HL-60/S4 treated with retinoic acid at 250 ng/mL for 4 days and 3 days (cell line): ENCODE results near the gene PRDM11.
"Not testable (repeated sequence)": the region's sequence is repeated elsewhere in the genome, so short reads cannot be mapped to it uniquely, and the experiment has no call there.

Experiments
- in situ Hi-C: fragments of 300-500 bp; cut with MboI; formaldehyde crosslinking; loops from 2 replicates; pipeline ENCODE4 v1.7.0; 2022; ENCODE audit warnings: low sequenced_read_pairs

PRDM11 gene

DNA sequence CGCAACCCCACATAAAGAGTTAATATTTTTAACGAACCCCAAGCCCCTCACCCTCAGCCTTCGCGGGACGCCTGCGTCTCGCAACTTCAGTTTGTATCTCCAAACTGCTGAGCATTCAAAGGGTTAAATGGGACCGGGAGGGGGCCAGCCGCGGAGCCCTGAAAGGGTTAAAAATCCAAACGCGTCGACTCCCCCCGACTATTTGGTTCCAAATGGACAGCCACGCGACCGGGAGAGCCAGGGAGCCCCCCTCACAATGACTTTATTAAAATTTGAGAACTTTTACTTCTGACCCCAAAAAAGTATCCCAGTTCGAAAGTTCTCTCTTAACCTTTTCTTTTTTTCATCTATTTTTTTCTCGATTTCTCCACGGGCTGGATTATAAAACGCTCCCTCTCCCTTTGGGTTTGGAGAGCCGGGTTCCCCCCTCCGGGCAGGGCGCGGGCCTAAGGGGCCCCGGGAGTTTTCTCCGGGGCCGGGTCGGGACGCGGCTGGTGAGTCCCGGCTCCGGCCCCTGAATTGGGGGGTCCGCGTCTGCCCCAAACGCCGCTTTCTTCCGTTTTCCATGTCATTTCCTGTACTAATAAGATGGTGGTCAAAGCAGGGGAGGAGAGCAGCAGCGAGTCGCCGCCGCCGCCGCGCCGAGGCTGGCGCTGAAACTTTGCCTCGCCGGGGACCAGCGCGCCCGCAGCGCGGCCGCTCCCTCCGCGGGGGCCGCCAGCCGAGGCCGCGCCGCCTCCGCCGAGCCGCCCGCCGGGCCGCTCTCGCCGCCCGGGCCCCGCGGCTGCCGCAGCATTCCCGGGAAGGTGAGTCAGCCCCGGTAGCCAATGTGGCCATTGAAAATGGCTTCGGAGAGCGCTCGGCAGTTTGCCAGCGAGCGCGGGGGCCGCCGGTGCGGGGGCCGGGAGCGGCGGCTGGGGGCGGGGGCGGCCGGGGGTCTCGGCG lies at the start of gene PRDM11:
Gene PRDM11, plus strand, starts transcription at position 568 of the 945 bp plus-strand sequence. CDS start 35,128 bp downstream, outside the sequence.
- in situ Hi-C loops: no loop called here

DNA sequence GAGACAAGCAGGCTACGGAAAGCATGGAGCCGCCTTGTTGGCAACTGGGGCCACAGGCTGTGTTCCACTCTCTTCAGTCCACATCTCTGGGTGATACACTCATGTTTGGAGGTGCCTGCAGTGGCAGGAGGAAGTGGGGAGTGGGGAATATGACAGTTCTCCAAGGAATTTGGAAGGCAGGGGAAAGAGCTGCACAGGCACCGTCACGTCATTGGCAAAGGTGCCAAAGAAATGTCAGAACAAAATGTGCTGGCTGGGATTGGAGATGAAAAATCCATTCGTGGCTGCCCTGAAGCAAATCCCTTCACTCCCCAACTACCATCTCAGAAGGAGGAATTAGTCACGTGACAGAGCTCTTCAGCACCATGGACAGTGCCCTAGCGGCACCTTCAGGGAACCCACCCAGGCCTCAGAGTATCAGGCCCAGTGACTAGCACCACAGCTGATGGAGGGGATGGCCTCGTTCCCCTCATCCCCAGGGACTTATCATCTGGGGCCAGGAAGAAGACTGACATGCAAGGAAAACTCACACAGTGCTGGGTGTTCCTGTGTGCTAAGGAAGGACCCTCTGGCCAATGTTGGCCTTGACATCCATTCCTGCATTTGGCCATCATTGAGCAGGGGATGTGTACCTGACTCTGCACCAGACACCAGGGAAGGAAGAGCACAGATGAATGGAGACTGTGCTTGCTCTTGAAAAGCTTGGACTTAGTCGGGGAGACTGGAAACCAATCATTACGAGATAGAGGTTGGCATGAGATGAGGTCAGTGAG lies 48.5 kb upstream of the PRDM11 start:
- in situ Hi-C loops: loop anchor here (25.0 kb wide), 1 partner anchor 536 kb away; the partner anchor contains the start of gene CD82

DNA sequence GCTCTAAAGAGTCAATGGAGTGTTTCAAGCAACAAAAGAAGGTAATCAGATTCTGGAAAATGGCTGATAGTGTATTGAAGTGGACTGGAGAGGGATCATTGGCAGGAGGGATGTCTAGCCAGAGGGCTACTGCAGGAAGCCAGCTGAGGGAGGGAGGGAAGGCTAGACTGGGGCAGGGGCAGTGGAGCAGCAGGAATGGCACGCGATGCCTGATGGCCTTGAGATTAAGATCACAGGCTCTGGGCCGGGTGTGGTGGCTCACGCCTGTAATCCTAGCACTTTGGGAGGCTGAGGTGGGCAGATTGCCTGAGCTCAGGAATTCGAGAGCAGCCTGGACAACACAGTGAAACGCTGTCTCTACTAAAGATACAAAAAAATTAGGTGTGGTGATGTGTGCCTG lies 47.5 kb upstream of the PRDM11 start:
- in situ Hi-C loops: loop anchor here (25.0 kb wide), 1 partner anchor 537 kb away; the partner anchor contains the start of gene CD82

DNA sequence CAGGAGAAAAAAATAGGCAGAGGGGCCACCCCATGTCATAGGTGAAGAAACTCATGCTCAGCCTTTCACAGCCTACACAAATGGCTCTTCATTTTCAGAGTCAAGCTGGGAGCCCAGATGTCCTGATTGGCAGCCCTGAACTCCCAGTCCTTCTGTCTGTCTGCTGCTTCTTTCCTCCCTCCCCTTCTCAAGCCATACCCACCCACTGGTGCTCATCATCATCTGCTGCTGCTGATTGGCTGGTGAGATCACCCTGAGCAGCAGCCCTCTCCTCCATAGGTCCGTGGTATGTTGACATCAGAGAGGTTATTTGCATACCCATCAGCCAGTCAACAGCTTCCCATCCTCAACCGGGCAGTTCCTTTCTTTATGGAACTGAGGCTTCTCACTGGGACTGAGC lies 46.1 kb upstream of the PRDM11 start:
- in situ Hi-C loops: loop anchor here (5.0 kb wide), 1 partner anchor 163 kb away; no protein-coding TSS in a partner anchor

DNA sequence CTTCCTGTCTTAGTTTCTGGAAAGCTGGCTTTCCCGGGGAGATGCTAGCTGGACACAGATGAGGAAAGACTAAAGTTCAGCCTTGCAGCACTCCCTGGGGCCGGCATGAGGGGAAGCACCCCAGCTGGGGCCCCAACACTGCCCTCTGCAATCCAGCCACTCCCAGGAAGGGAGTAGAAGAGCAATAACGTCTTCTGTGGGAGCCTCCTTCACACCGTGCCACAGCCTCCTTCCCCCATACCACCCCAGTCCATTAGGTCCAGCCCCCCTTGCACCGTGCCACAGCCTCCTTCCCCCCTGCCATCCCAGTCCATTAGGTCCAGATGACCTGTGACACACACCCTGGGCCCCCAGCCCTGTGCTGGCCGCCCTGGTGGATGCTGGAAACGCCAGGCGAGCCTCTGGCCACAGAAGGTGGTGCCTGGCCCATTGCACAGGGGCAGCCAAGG lies 44.1 kb upstream of the PRDM11 start:
- in situ Hi-C loops: loop anchor here (5.0 kb wide), 1 partner anchor 165 kb away; no protein-coding TSS in a partner anchor

DNA sequence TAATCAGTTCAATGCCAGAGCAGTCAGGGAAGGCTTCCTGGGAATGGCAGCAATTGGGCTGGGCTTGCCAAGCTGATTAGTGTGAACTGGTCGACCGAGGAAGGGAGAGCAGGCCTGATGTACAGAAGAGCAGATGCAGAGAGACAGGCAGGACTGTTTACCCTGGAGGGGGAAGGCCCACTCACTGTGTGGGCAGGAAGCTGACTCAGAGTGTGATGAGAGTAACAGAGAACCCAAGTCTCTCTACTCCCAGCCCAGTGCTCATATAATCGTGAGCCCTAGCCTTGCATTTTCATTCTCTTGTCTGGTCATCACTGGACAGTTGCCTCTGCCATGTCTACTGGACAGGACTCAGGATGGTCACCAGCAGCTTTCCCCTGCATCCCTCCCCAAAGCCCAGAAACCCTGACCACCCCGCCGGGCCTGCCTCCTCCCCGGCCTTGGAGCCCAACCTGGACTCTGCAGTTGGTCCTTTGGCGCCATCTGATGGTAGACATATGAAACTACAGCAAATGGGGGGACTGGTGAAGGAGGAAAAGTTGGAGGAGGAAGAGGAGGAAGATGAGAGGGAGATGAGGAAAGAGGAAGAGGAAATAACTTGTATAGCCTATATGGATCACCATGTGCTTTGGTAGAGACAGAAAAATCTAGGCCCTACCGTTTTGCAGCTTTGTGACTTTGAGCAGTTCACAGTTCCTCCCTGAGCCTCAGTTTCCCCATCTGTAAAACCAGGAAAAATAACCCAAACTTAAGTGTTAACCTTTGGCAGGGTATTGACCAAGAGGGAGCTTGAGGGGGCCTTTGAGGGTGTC lies 43.4 kb upstream of the PRDM11 start:
- in situ Hi-C loops: loop anchor here (5.0 kb wide), 1 partner anchor 166 kb away; no protein-coding TSS in a partner anchor

DNA sequence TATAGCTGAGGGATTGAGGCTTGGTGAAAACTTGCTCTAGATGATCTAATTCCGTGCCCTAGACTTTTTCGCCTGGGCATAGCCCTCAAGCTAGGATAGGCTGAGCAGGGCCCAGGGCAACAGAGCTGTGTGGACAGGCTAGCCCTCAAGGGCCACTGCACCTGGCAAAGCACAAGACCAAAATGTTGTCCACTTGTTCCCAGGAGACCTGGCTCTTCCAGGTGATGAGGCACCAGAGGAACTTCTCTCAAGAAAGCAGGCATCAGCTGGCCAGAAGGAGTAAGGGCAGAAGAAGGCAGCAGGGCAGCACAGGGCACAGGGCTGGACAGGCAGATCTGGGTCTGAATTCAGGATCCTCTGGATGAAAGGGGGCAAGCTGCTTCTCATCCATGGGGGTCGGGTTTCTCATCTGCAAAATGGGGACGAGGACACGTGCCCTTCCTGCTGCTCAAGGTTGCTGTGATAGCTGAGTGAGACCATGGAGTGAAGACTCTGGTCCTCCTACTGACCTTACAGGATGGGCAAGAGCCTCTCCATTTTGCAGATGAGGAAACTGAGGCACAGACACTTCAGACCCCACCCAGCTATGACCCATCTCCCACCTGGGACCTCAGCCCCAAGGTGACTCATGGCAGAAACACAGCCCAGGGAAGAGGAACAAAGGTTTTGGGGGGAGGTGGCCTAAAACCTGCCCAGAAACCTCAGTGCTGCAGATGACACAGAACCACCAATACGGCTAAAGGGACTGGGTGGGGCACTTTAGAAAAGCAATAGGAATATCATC lies 42.2 kb upstream of the PRDM11 start:
- in situ Hi-C loops: loop anchor here (5.0 kb wide), 1 partner anchor 167 kb away; no protein-coding TSS in a partner anchor

DNA sequence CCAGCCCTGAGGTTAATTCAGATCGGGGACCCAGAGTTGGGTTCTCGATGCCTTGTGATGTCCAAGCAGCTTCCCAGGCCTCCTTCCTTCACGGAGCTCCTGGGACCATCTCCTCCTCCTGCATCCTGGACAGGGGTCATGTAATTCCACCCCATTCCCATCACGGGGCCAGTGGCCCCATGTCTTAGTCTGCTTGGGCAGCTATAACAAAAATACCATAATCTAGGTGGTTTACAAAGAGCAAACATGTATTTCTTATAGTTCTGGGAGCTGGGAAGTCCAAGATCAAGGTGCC lies 41.7 kb upstream of the PRDM11 start:
- in situ Hi-C loops: loop anchor here (5.0 kb wide), 1 partner anchor 167 kb away; no protein-coding TSS in a partner anchor

DNA sequence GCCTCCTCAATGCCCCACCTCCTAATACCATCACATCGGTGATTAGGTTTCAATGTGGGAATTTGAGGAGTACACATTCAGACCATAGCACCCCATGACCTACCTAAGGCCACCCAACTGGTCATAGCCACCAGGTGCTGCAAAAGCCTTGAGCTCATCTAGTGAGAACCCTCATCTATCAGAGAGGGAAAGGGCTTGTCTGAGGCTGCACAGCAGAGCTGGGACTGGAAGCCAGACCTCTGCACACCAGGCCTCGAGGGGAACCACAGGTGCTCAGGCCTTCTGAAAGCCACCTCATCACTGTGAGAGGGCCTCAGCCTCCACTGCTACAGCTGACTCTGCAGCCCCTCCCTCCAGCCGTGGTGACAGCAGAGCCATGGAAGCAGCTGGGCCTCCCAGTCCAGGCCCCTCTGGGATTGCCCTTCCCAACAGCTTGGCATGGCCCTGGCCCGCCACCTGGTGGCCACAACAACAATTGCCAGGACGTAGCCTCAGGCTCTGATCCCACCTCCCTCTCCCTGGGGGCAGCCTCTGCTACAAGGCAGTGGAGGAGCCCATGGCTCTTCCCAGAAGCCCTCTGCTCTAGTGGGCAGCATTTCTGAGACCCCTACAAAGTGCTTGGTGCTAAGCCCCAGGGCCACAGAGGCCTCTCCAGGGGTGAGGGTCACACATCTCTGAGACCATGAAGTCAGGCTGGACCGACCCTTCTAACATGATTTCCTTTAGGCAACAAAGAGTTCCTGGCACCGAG lies 41.0 kb upstream of the PRDM11 start:
- in situ Hi-C loops: no loop called here

DNA sequence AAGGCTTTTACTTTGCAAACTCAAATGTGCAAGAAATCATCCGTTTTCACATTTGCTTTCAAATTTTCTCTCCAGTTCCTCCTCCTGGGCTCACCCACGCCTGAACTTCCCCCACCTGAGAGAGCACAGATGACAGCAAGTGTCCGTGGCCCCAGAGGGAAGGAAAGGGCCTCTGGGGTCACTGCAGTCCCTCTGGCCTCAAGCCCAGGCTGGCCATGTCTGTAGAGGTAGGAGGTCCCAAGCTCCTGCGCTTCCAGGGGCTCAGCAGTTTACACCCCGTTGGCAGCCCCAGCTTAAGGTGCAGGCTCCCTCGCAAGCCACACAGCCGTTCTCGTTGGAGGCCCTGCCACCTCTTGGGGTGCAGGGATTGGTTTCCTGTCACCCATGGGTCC lies 40.5 kb upstream of the PRDM11 start:
- in situ Hi-C loops: no loop called here

DNA sequence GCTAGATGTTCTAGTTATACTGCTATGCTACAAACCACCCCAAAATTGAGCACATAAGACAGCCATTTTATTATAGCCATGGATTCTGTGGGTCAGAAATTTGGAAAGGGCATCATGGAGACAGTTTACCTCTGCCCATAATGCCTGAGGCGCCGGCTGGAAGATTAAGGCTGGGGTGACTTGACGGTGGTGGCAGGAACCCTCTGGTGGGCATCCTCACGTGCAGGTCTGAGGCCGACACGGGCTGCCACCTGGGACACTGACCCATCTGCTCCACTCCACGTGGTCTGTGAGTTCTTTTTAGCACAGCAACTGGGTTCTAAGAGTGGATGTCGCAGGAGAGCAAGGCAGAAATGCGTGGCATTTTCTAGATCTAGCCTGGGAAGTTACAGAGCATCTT lies 40.0 kb upstream of the PRDM11 start:
- in situ Hi-C loops: no loop called here

DNA sequence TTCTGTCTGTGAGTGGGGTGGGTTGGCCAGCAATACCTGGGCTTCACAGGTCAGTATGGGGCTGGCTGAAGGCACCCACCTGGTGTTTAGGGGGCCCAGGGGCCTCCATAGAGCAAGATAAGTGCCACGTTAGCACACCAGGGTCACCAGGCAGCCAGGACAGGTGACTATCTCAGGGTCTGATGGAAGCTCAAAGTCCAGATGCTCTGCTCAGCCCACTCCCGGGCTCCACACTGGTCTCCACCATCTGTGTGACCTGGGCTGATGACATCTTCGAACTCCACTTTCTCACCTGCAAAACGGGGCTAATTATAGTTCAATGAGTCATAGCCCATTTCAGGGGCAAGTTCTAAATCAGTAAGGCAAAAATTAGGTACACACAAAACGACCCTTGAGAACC lies 39.4 kb upstream of the PRDM11 start:
- in situ Hi-C loops: no loop called here

DNA sequence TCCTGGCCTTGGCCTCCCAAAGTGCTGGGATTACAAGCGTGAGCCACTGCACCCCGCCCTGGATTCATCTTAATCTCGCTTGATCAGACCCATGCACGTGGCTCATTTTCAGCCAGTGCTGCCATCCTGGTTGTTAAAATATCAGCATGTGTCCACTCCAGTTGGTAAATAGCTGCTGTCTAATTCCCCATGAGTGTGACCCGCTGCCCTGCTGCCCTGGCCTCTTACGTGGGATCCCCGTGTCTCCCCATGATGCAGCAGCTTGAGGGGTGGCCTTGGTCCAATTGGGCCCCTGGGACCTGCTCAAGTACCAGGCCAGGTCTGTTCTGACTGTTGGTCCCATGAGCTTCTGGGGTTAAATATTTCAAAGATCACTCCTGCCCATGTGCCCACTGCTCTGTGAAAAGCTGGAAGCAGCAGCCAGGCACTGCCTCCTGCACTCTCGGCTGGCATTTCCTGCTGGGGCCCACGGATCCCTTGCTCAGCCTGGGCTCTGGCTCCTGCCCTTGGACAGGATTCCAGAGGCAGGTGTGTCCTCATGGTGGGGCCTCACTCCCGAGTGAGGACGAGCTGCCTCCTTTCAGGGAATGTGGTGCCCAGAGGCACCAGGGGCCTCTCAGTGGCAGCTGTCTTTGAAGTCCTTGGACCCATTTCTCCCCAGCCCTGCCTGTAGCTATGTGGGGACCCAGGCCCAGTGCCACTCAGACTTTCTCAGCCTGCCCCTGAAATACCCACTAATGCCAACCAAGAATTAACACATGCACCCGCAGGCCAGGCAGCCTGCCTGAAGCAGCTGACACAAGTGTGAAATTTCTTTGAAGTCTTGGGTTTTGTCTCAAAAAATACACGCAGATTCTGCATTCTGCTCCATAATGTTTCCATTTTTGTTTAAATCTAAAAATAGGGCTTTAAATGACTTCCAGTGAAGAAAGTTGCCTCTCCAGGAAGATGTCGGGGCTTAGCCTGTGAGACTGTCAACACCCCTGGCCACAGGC lies 38.1 kb upstream of the PRDM11 start:
- in situ Hi-C loops: no loop called here

DNA sequence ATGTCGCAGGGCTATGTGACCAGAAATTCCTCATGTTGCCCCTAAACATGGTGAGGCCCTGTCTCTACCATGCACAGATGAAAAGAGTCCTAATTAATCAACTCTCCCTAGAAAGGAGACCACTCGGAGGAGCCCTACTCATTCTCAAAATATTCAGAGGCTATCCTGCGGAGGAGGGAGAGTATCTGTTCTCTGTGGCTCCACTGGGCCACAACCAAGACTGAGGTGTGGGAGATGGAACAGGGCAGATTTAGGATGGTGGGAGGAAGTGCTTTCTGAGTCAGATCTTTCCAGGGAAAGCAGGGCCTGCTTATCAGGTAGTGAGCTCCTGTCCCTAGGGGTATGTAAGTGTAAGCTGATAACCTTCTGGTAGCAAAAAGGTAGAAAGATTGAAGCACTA lies 37.0 kb upstream of the PRDM11 start:
- in situ Hi-C loops: no loop called here

DNA sequence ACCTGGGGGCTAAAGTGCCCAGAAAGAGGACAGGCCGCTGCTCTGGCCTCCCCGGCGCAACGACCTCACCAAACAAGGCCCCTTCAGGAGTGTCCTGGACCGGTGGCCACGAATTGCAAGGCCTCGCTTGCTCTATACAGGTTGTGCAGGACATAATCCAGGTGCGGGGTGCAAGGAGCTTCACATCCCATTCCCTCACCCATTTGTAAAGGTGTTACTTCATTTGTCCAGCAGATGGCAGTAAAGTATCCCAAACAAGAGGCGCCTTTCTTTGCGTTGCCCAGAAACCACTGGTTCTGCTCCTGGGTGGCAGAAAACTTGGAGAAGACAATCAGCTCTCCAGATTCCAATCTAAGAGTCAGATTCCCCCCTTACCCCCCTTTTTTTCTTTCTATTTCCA lies 35.9 kb upstream of the PRDM11 start:
- in situ Hi-C loops: loop anchor here (10.0 kb wide), 1 partner anchor 214 kb away; no protein-coding TSS in a partner anchor

DNA sequence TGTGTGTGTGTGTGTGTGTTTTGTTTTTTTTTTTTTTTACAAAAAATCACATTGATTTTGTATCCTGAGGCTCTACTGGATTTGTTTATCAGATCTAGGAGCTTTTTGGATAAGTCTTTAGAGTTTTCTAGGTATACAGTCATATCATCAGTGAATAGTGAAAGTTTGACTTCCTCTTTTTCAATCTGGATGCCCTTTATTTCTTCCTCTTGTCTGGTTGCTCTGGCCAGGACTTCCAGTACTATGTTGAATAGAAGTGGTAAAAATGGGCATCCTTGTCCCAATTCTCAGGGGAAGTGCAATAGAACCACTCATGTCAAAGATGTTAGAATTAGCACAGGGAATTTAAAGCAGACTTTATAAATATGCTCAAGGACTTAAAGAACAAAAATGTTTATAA lies 32.6 kb upstream of the PRDM11 start:
- in situ Hi-C loops: loop anchor here (10.0 kb wide), 1 partner anchor 211 kb away; no protein-coding TSS in a partner anchor

DNA sequence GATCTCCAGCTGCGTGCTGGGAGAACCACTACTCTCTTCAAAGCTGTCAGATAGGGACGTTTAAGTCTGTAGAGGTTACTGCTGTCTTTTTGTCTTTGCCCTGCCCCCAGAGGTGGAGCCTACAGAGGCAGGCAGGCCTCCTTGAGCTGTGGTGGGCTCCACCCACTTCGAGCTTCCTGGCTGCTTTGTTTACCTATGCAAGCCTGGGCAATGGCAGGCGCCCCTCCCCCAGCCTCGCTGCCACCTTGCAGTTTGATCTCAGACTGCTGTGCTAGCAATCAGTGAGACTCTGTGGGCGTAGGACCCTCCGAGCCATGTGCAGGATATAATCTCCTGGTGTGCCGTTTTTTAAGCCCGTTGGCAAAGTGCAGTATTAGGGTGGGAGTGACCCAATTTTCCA lies 18.6 kb upstream of the PRDM11 start:
- in situ Hi-C loops: not testable (repeated sequence)

DNA sequence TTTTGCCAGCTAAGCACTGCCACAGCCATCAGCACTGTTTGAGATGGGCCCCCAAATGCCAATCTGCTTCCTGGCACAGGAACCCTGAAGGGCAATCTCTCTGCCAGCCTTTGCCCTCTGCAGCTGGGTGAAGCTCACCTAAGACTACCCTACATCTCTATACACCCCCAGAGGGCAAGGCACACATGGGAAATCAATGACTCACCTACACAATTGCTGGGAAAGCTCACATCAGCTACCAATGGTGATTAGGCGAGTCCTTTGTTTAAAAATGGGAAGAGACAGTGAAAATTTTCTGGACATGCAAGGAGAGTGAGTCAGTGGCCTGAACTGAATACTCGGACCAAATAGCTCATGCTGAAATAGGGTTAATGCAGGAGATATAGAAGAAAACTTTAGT lies 12.6 kb upstream of the PRDM11 start:
- in situ Hi-C loops: no loop called here
